ENCODE data around the gene SLAMF7.

GRCh38 chr1:160702100-160702499 lies 36.9 kb upstream of the SLAMF7 start:
- no peak for TF ChIP-seq CTCF (IDR thresholded peaks at IDR 0.05)
- TF ChIP-seq EP300 (IDR thresholded peaks at IDR 0.05): no peak
